Right lobe of liver (tissue), 6 donors: ENCODE results near the gene C1QTNF7. TPM values are rescaled to one million over a fixed set of nuclear protein-coding genes. Genes with fewer than 3 reads are reported as not detected.

Experiments
- ATAC-seq, 4 donors: fragments of 200-7000 bp; cut with Tn5 transposase; one replicate each; pipeline ENCODE4 v1.9.1; 2020; ENCODE audit warnings: mild to moderate bottlenecking in 4 of 4, moderate library complexity in 4 of 4
- DNase-seq, 3 donors: peaks; one replicate each; pipeline ENCODE4 v3.0.0-alpha.2; 2020
- H3K27ac ChIP-seq, 3 donors: fragments of 200-600 bp; one replicate each; pipeline ENCODE4 v1.8.0; 2022
- H3K27me3 ChIP-seq, 2 donors: fragments of 200-600 bp; one replicate each; pipeline ENCODE4 v1.8.0; 2022
- H3K36me3 ChIP-seq, 4 donors: fragments of 200-600 bp; sonication (generic) in 1 of 4; one replicate each; pipeline versions ENCODE4 v1.5.1 to v1.8.0; 2017 to 2022; ENCODE audit warnings: control low read depth in 1 of 4
- H3K4me1 ChIP-seq, 4 donors: fragments of 200-600 bp; sonication (generic) in 1 of 4; one replicate each; pipeline versions ENCODE4 v1.5.1 to v1.8.0; 2017 to 2022; ENCODE audit warnings: control low read depth in 1 of 4
- H3K4me3 ChIP-seq, 3 donors: fragments of 200-600 bp; one replicate each; pipeline ENCODE4 v1.8.0; 2022
- H3K9me3 ChIP-seq, 4 donors: fragments of 200-600 bp; sonication (generic) in 1 of 4; one replicate each; pipeline versions ENCODE4 v1.5.1 to v1.8.0; 2017 to 2022; ENCODE audit warnings: control low read depth in 1 of 4
- CTCF ChIP-seq, 4 donors: fragments of 200-600 bp in 3 of 4; fragments of 450-650 bp in 1 of 4; IDR thresholded peaks; one replicate each; pipeline versions ENCODE4 v1.5.1 to v1.8.0; 2016 to 2022; ENCODE audit warnings: antibody characterized with exemption in 4 of 4, mild to moderate bottlenecking in 2 of 4
- POLR2A ChIP-seq: fragments of 450-650 bp; IDR thresholded peaks from one replicate; pipeline ENCODE4 v1.6.1; 2017; ENCODE audit warnings: antibody characterized with exemption, mild to moderate bottlenecking
- WGBS: methylation state at CpG from one replicate; pipeline ENCODE4 v1.1.6; 2018; ENCODE audit warnings: low coverage, low lambda C conversion rate; ENCODE audit not compliant: insufficient coverage; ENCODE audit errors: missing lambda C conversion rate; 5-methylcytosine and 5-hydroxymethylcytosine counted together
- intact Hi-C, 2 donors: fragments of 100-400 bp; cut with DNase I; formaldehyde crosslinking; loops; one replicate each; pipeline versions ENCODE4 v1.11.2 to v1.14.1; 2022
- total RNA-seq, 6 experiments: library from RNA; depleted of rRNA in 2 of 6; stranded (reverse); fragments of >200 nt in 2 of 6; fragmentation: NEBNext Ultra II Directional in 3 of 6; extraction: Animal tissue kit (Norgen Biotek cat#: 25700) in 3 of 6; gene quantifications; one replicate each; pipeline versions ENCODE4 v1.1.0 to v1.2.4, GENCODE V29; 2016 to 2023
- donor health status: DM: no; HTN: yes; CAD: no.
- donor health status: DM: no; HTN: no; CAD: no.
- donor health status: DM: no; HTN: no; CAD: no.
- donor health status: DM: no; HTN: yes; CAD: no.
- donor health status: DM: no; HTN: yes; CAD: no.

Gene C1QTNF7
- total RNA-seq, 6 experiments from 2014 or later: 0.15 to 1.2 (median 0.27) TPM

- intact Hi-C loops: loop anchor here (5.0 to 10.0 kb wide), 2 partner anchors 222 to 225 kb away; no protein-coding TSS in a partner anchor
- Histone ChIP-seq H3K9me3 (no peaks in the 10 kb centered on the region), H3K27me3 (no peaks in the 10 kb centered on the region), H3K4me3 (no peak overlapping the region), H3K36me3 (no peaks in the 10 kb centered on the region), H3K4me1 (peaks cover 0 to 10% (median 3%) of the 10 kb centered on the region in 4 donors), H3K27ac (no peak overlapping the region)
- TF ChIP-seq CTCF (IDR thresholded peaks at IDR 0.05): no peak
- no peak for TF ChIP-seq POLR2A
- DNase-seq: no peak
- ATAC-seq: no peak
Observed at GRCh38 chr4:15459706-15460105, 31.9 kb downstream of the C1QTNF7 start.

GRCh38 chr4:15466596-15466995 lies 38.8 kb downstream of the C1QTNF7 start:
- H3K4me1 ChIP-seq: no peaks in the 10 kb centered on the region
- ATAC-seq (no peak), DNase-seq (no peak)
- no peaks in the 10 kb centered on the region for H3K36me3 ChIP-seq
- intact Hi-C loops: loop anchor here in 1 of 2 donors (5.0 kb wide), 1 partner anchor 486 kb away; no protein-coding TSS in a partner anchor
- no peak overlapping the region for H3K4me3 ChIP-seq
- 50% methylated on average over 1 of the region's 1 CpG for WGBS
- H3K9me3 ChIP-seq: no peaks in the 10 kb centered on the region
- H3K27me3 ChIP-seq: no peaks in the 10 kb centered on the region
- TF ChIP-seq CTCF (IDR thresholded peaks at IDR 0.05) (no peak), POLR2A (no peak)
- H3K27ac ChIP-seq: no peak overlapping the region

GRCh38 chr4:15469402-15470127 lies 41.7 kb downstream of the C1QTNF7 start, which contains the start of gene CC2D2A:
Gene CC2D2A (plus strand): TSS chr4:15469882. CDS start chr4:15475933, 6,051 bp downstream.
- H3K27me3 ChIP-seq: no peaks in the 10 kb centered on the region
- no peaks in the 10 kb centered on the region for H3K9me3 ChIP-seq
- H3K4me3 ChIP-seq: peak within 1 kb of the TSS; percentile 37 to 54 (median 41)
- peak; percentile 66 to 87 (median 73) for ATAC-seq
- peak within 1 kb of the TSS in 1 of 3 donors; percentile 14 for H3K27ac ChIP-seq
- TF ChIP-seq CTCF (IDR thresholded peaks at IDR 0.05): no peak
- no peak for TF ChIP-seq POLR2A
- DNase-seq: no peak
- no peaks in the 10 kb centered on the region for H3K4me1 ChIP-seq
- intact Hi-C loops: loop anchor here in 1 of 2 donors (5.0 kb wide), 1 partner anchor 483 kb away; no protein-coding TSS in a partner anchor
- WGBS: 31% methylated on average over 14 of the region's 14 CpGs
- H3K36me3 ChIP-seq: no peaks in the 10 kb centered on the region

- Histone ChIP-seq H3K27ac (peak overlapping the region in 1 of 3 donors; percentile 14), H3K36me3 (no peaks in the 10 kb centered on the region), H3K9me3 (no peaks in the 10 kb centered on the region), H3K4me1 (no peaks in the 10 kb centered on the region), H3K4me3 (peak overlapping the region; percentile 37 to 54 (median 41)), H3K27me3 (no peaks in the 10 kb centered on the region)
- WGBS: 15% methylated on average over 3 of the region's 3 CpGs
- DNase-seq (no peak), ATAC-seq (peak in 2 of 4 donors; percentile 17 to 47)
- no peak for TF ChIP-seq CTCF (IDR thresholded peaks at IDR 0.05)
- intact Hi-C loops: no loop called here
Observed at GRCh38 chr4:15470128-15470475, 42.3 kb downstream of the C1QTNF7 start.
